Measurements from ENCODE around the gene FAM168A. TPM values are rescaled to one million over a fixed set of nuclear protein-coding genes. Genes with fewer than 3 reads are reported as not detected.
A peak's percentile ranks its signal among the peaks of the same experiment; 100 is the strongest.

FAM168A gene
- polyA plus RNA-seq, 1 donor (not counting 4 experiments of a cell fraction or from before 2014, with no cell fraction given), result 11.8 TPM

DNA sequence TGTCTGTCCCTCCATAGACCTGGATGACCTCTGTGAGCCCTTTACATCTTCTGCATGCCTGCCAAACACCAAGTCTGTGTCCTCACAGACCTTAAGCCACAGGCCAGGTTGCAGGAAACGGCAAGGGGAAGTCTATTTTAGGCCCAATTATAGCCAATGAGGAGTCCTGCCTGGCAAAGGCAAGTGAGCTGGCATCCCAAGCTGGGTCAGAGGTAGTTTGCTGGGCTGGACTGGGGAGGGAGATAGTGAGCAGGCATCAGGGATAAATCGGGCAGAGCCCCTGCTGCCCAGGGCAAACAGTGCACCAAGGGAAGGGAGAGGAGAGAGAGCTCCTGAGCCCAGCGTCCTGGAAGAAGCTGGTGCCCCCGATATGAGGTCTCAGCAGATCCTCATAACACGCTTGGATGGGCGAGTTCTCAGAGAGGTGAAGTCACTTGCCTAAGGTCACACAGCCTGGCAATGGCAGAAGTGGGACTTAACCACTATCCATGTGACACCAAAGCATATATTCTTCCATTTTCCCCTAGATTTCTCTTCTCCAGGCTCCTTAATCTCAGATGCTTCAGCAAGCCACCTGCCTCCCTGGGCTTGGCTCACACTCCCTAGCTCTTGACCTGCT is 225.4 kb downstream of the FAM168A start:
- Histone ChIP-seq H2AFZ (ENCODE audit: control insufficient read depth, low read length) (no peak overlapping the region), H3K79me2 (ENCODE audit: control insufficient read depth, insufficient read depth, low read length) (peaks cover 10% of the 10 kb centered on the region), H3K4me3 (ENCODE audit: control insufficient read depth in 2 of 3, extremely low read depth in 1 of 3, insufficient read depth in 2 of 3, low read depth in 1 of 3, low read length in 3 of 3) (no peak overlapping the region), H3K4me2 (ENCODE audit: control insufficient read depth, extremely low read depth, insufficient read depth, low read depth, low read length) (no peak overlapping the region), H3K27me3 (ENCODE audit: control insufficient read depth, extremely low read depth, insufficient read depth, low read length) (no peaks in the 10 kb centered on the region), H3K4me1 (ENCODE audit: control insufficient read depth, extremely low read depth, insufficient read depth, low read length) (peaks cover 7% of the 10 kb centered on the region), H3K36me3 (ENCODE audit: control insufficient read depth in 2 of 2, extremely low read depth in 1 of 2, insufficient read depth in 2 of 2, low read length in 2 of 2) (no peaks in the 10 kb centered on the region), H3K9me3 (ENCODE audit: control insufficient read depth, low read depth, low read length) (no peaks in the 10 kb centered on the region), H4K20me1 (ENCODE audit: control insufficient read depth, extremely low read depth, insufficient read depth, low read length) (no peaks in the 10 kb centered on the region), H3K27ac (ENCODE audit: control insufficient read depth, insufficient read depth, low read length) (no peak overlapping the region), H3K9me1 (ENCODE audit: control insufficient read depth, extremely low read depth, insufficient read depth, low read length) (no peaks in the 10 kb centered on the region), H3K9ac (ENCODE audit: control insufficient read depth, extremely low read depth, insufficient read depth, low read length) (no peak overlapping the region)
- no peak for DNase-seq (ENCODE audit: low read depth, low spot score)
- dilution Hi-C loops (cut with MboI; ENCODE audit: extremely low pct_ligation_motif_present, low sequenced_read_pairs), result no loop called here
- peak; percentile 27 to 37 (median 27) for TF ChIP-seq CTCF (optimal IDR thresholded peaks at IDR 0.05 in 1 of 3, IDR thresholded peaks at IDR 0.05 in 1 of 3, conservative IDR thresholded peaks at IDR 0.05 in 1 of 3; ENCODE audit: extremely low read depth in 1 of 3, insufficient read depth in 2 of 3, low read length in 3 of 3)
- no peak for TF ChIP-seq EZH2 (IDR thresholded peaks at IDR 0.05; ENCODE audit: low read length)
- no peak for FAIRE-seq

- H3K27me3 ChIP-seq (ENCODE audit: control insufficient read depth, extremely low read depth, insufficient read depth, low read length), result no peaks in the 10 kb centered on the region
- TF ChIP-seq EZH2 (IDR thresholded peaks at IDR 0.05; ENCODE audit: low read length) (no peak), CTCF (optimal IDR thresholded peaks at IDR 0.05 in 1 of 3, IDR thresholded peaks at IDR 0.05 in 1 of 3, conservative IDR thresholded peaks at IDR 0.05 in 1 of 3; ENCODE audit: extremely low read depth in 1 of 3, insufficient read depth in 2 of 3, low read length in 3 of 3) (no peak)
- H3K4me2 ChIP-seq (ENCODE audit: control insufficient read depth, extremely low read depth, insufficient read depth, low read depth, low read length), result no peak overlapping the region
- no peaks in the 10 kb centered on the region for H3K9me1 ChIP-seq (ENCODE audit: control insufficient read depth, extremely low read depth, insufficient read depth, low read length)
- FAIRE-seq, result no peak
- DNase-seq (ENCODE audit: low read depth, low spot score), result no peak
- H3K27ac ChIP-seq (ENCODE audit: control insufficient read depth, insufficient read depth, low read length), result no peak overlapping the region
- no peaks in the 10 kb centered on the region for H3K9me3 ChIP-seq (ENCODE audit: control insufficient read depth, low read depth, low read length)
- H3K4me3 ChIP-seq (ENCODE audit: control insufficient read depth in 2 of 3, extremely low read depth in 1 of 3, insufficient read depth in 2 of 3, low read depth in 1 of 3, low read length in 3 of 3), result no peak overlapping the region
- no peak overlapping the region for H2AFZ ChIP-seq (ENCODE audit: control insufficient read depth, low read length)
- no peaks in the 10 kb centered on the region for H3K79me2 ChIP-seq (ENCODE audit: control insufficient read depth, insufficient read depth, low read length)
- dilution Hi-C loops (cut with MboI; ENCODE audit: extremely low pct_ligation_motif_present, low sequenced_read_pairs), result no loop called here
- no peaks in the 10 kb centered on the region for H4K20me1 ChIP-seq (ENCODE audit: control insufficient read depth, extremely low read depth, insufficient read depth, low read length)
- peaks cover 0 to 6% of the 10 kb centered on the region in 2 experiments for H3K36me3 ChIP-seq (ENCODE audit: control insufficient read depth in 2 of 2, extremely low read depth in 1 of 2, insufficient read depth in 2 of 2, low read length in 2 of 2)
- no peaks in the 10 kb centered on the region for H3K4me1 ChIP-seq (ENCODE audit: control insufficient read depth, extremely low read depth, insufficient read depth, low read length)
- no peak overlapping the region for H3K9ac ChIP-seq (ENCODE audit: control insufficient read depth, extremely low read depth, insufficient read depth, low read length)
Observed at GRCh38 chr11:73367482-73368024, 230.4 kb downstream of the FAM168A start.

Data from keratinocyte (primary cell).